ENCODE data around the gene NAPB. TPM values are rescaled to one million over a fixed set of nuclear protein-coding genes. Genes with fewer than 3 reads are reported as not detected.

NAPB gene
- total RNA-seq, 4 donors from 2014 or later = 9.0 to 23.6 (median 16.9) TPM

DNA sequence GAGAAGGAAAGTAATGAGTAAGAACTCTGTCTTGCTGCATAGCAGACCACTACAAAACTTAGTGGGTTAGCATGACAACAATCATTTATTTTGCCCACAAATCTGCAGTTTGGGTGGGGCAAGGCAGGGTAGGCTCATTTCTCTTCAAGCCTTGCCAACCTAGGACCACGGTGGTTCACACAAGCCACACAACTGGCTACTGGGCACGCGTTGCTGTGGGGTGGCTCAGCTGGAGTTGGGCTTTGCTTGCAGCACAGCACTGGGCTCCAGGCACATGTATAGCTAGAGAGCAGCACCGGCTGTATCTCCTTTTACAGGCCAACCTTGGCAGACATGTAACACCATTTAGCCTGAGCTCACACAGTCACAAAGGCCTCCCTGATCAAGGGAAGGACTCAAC lies 75.3 kb downstream of the NAPB start:
- H3K36me3 ChIP-seq = no peaks in the 10 kb centered on the region
- H3K4me1 ChIP-seq = no peaks in the 10 kb centered on the region
- intact Hi-C loops (cut with DNase I; ENCODE audit: low total_unique reads) = no loop called here
- no peaks in the 10 kb centered on the region for H3K9me3 ChIP-seq
- DNase-seq = no peak
- TF ChIP-seq, protein P1, sequence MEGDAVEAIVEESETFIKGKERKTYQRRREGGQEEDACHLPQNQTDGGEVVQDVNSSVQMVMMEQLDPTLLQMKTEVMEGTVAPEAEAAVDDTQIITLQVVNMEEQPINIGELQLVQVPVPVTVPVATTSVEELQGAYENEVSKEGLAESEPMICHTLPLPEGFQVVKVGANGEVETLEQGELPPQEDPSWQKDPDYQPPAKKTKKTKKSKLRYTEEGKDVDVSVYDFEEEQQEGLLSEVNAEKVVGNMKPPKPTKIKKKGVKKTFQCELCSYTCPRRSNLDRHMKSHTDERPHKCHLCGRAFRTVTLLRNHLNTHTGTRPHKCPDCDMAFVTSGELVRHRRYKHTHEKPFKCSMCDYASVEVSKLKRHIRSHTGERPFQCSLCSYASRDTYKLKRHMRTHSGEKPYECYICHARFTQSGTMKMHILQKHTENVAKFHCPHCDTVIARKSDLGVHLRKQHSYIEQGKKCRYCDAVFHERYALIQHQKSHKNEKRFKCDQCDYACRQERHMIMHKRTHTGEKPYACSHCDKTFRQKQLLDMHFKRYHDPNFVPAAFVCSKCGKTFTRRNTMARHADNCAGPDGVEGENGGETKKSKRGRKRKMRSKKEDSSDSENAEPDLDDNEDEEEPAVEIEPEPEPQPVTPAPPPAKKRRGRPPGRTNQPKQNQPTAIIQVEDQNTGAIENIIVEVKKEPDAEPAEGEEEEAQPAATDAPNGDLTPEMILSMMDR (IDR thresholded peaks at IDR 0.05) = no peak
- no peak for TF ChIP-seq POLR2A (IDR thresholded peaks at IDR 0.05)
- no peak overlapping the region for H3K27ac ChIP-seq
- no peak overlapping the region for H3K4me3 ChIP-seq
- H3K27me3 ChIP-seq = no peaks in the 10 kb centered on the region

- Histone ChIP-seq H3K27ac (no peak overlapping the region), H3K4me1 (no peaks in the 10 kb centered on the region), H3K27me3 (no peaks in the 10 kb centered on the region), H3K4me3 (no peak overlapping the region), H3K36me3 (no peaks in the 10 kb centered on the region), H3K9me3 (no peaks in the 10 kb centered on the region)
- no peak for TF ChIP-seq POLR2A (IDR thresholded peaks at IDR 0.05)
- TF ChIP-seq, protein P1 (IDR thresholded peaks at IDR 0.05) = no peak
- DNase-seq = no peak
- intact Hi-C loops (cut with DNase I; ENCODE audit: low total_unique reads) = no loop called here
These were observed 77.0 kb downstream of the NAPB start for GRCh38 chr20:23344336-23344735.

GRCh38 chr20:23343590-23343989 lies 77.7 kb downstream of the NAPB start:
- no peak overlapping the region for H3K4me3 ChIP-seq
- no peaks in the 10 kb centered on the region for H3K9me3 ChIP-seq
- TF ChIP-seq, protein P1 (IDR thresholded peaks at IDR 0.05) = no peak
- no peak for TF ChIP-seq POLR2A (IDR thresholded peaks at IDR 0.05)
- intact Hi-C loops (cut with DNase I; ENCODE audit: low total_unique reads) = no loop called here
- no peaks in the 10 kb centered on the region for H3K36me3 ChIP-seq
- H3K27me3 ChIP-seq = no peaks in the 10 kb centered on the region
- no peaks in the 10 kb centered on the region for H3K4me1 ChIP-seq
- no peak for DNase-seq
- H3K27ac ChIP-seq = no peak overlapping the region

- no peak overlapping the region for H3K4me3 ChIP-seq
- no peak for TF ChIP-seq POLR2A (IDR thresholded peaks at IDR 0.05)
- TF ChIP-seq, protein P1 (IDR thresholded peaks at IDR 0.05) = no peak
- no peak for DNase-seq
These were observed 80.2 kb downstream of the NAPB start for GRCh38 chr20:23341073-23341472.

GRCh38 chr20:23340524-23340923 lies 80.8 kb downstream of the NAPB start:
- Histone ChIP-seq H3K27me3 (no peaks in the 10 kb centered on the region), H3K36me3 (no peaks in the 10 kb centered on the region), H3K9me3 (no peaks in the 10 kb centered on the region), H3K27ac (no peak overlapping the region), H3K4me3 (no peak overlapping the region), H3K4me1 (no peaks in the 10 kb centered on the region)
- intact Hi-C loops (cut with DNase I; ENCODE audit: low total_unique reads) = no loop called here
- no peak for TF ChIP-seq POLR2A (IDR thresholded peaks at IDR 0.05)
- TF ChIP-seq, protein P1 (IDR thresholded peaks at IDR 0.05) = peak; percentile 32 to 75 (median 53)
- peak; percentile 37 to 50 for DNase-seq

More at GRCh38 chr20:23341073-23341472, 80.2 kb downstream of the NAPB start:
- no peak overlapping the region for H3K27ac ChIP-seq
- no peaks in the 10 kb centered on the region for H3K9me3 ChIP-seq
- no peaks in the 10 kb centered on the region for H3K27me3 ChIP-seq
- no peaks in the 10 kb centered on the region for H3K4me1 ChIP-seq
- intact Hi-C loops (cut with DNase I; ENCODE audit: low total_unique reads) = no loop called here
- H3K36me3 ChIP-seq = no peaks in the 10 kb centered on the region

All from uterus (tissue), 4 donors.